ENCODE results near the gene ADORA1. TPM values are rescaled to one million over a fixed set of nuclear protein-coding genes. Genes with fewer than 3 reads are reported as not detected.

Gene ADORA1
- total and polyA plus RNA-seq, 2 of the 4 experiments (the other 2 are of a cell fraction): 0.36 to 0.56 TPM

DNA sequence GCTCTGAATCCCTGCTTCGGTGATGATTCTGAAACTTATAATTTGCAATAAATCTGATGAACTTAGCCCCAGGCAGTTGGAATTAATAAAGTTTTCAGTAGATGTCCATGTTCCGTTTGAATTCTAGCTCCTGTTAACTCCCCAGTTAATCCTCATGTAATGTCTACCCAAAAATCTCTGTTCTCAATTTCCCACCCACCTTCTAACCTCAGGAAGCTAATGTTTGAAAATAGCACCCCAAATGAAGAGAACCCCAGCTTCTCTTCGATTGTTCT is 45.4 kb upstream of the ADORA1 start:
- Histone ChIP-seq H4K8ac (ENCODE audit: low read depth in 2 of 2, low read length in 2 of 2) (no peak overlapping the region), H3K4me2 (ENCODE audit: low read depth, low read length) (no peak overlapping the region), H3K56ac (ENCODE audit: extremely low read depth, insufficient read depth, low read length) (no peak overlapping the region), H3K9me3 (ENCODE audit: control insufficient read depth, insufficient read depth, low read length) (no peaks in the 10 kb centered on the region), H4K91ac (ENCODE audit: insufficient read depth, low read depth, low read length) (no peak overlapping the region), H2BK120ac (ENCODE audit: low read depth, low read length) (no peak overlapping the region), H3K36me3 (ENCODE audit: control insufficient read depth, insufficient read depth, low read length) (no peaks in the 10 kb centered on the region; the same call in 1 of the 2 replicates), H4K20me1 (ENCODE audit: insufficient read depth, low read length) (no peaks in the 10 kb centered on the region), H3K14ac (replicated peaks; ENCODE audit: low read depth, low read length) (no peak overlapping the region), H3K27ac (ENCODE audit: insufficient read depth, low read length) (no peak overlapping the region), H3K9ac (ENCODE audit: low read depth, low read length) (no peak overlapping the region), H3K18ac (ENCODE audit: low read depth, low read length) (no peak overlapping the region), H3K27me3 (ENCODE audit: control insufficient read depth, insufficient read depth, low read length) (peaks cover 51% of the 10 kb centered on the region), H3K9me1 (ENCODE audit: insufficient read depth, low read length) (no peaks in the 10 kb centered on the region), H2AK5ac (ENCODE audit: low read depth, low read length) (no peak overlapping the region), H2AFZ (replicated peaks; ENCODE audit: low read length, poor library complexity) (no peak overlapping the region), H3K79me1 (ENCODE audit: low read depth in 1 of 2, low read length in 2 of 2) (no peaks in the 10 kb centered on the region), H3K23ac (ENCODE audit: low read depth, low read length) (no peak overlapping the region), H3K4ac (ENCODE audit: low read depth, low read length) (no peak overlapping the region), H4K5ac (ENCODE audit: low read depth, low read length) (no peak overlapping the region), H2BK5ac (ENCODE audit: low read depth, low read length, poor library complexity, severe bottlenecking) (no peak overlapping the region), H2BK15ac (ENCODE audit: low read depth, low read length) (no peak overlapping the region), H3K4me3 (ENCODE audit: insufficient read depth, low read depth, low read length) (no peak overlapping the region), H3K4me1 (ENCODE audit: control insufficient read depth, insufficient read depth, low read length) (no peaks in the 10 kb centered on the region), H2BK20ac (ENCODE audit: low read depth, low read length) (no peak overlapping the region), H2AK9ac (replicated peaks; ENCODE audit: low read depth, low read length, poor library complexity) (no peak overlapping the region)
- ATAC-seq (ENCODE audit: low read depth) (no peak), DNase-seq (no peak)
- CTCF ChIA-PET: no interaction called here
- in situ Hi-C loops (cut with MboI; ENCODE audit: low sequenced_read_pairs): no loop called here
- no TSS peak for BruUV-seq (replicated peaks)
- POLR2A ChIA-PET (ENCODE audit: unreplicated experiment): no interaction called here
- intact Hi-C loops (cut with micrococcal nuclease): no loop called here
- dilution Hi-C loops (cut with HindIII; ENCODE audit: low sequenced_read_pairs, unreplicated experiment): no loop called here
- no peak for TF ChIP-seq BHLHE40 (IDR thresholded peaks at IDR 0.05; ENCODE audit: low read depth, low read length)
- TF ChIP-seq CTCF (conservative IDR thresholded peaks at IDR 0.05; ENCODE audit: low read depth, low read length): no peak
- no peak for TF ChIP-seq MXI1 (IDR thresholded peaks at IDR 0.05; ENCODE audit: borderline replicate concordance, low read depth, low read length)
- no peak for TF ChIP-seq FOS (IDR thresholded peaks at IDR 0.05; ENCODE audit: low read depth, low read length)
- TF ChIP-seq RCOR1 (IDR thresholded peaks at IDR 0.05; ENCODE audit: insufficient replicate concordance, low read length): no peak
- WGBS, 2 experiments (ENCODE audit: extremely low coverage in 2 of 2, insufficient read length in 1 of 2): 0% methylated on average over 1 of the region's 3 CpGs; no CpG with 5 or more reads in 1 of the 2 experiments

All from IMR-90 (cell line).